Esophagus squamous epithelium (tissue), 5 donors: Measurements from ENCODE around the gene TMEM72. TPM values are rescaled to one million over a fixed set of nuclear protein-coding genes. Genes with fewer than 3 reads are reported as not detected.
A peak's percentile ranks its signal among the peaks of the same experiment; 100 is the strongest.

Experiments used
- DNase-seq: peaks from one replicate; lab custom pipeline; 2025; lab: John Stamatoyannopoulos, UW
- H3K27ac ChIP-seq, 4 donors: fragments of 200-600 bp; sonication (generic); one replicate each; pipeline ENCODE4 v1.5.1; 2016 to 2019; ENCODE audit warnings: mild to moderate bottlenecking in 1 of 4
- H3K27me3 ChIP-seq, 4 donors: fragments of 200-600 bp; sonication (generic); 1 replicate in 3 of 4; 2 replicates in 1 of 4; pipeline versions ENCODE4 v1.5.1 to v1.6.0; 2017 to 2021; ENCODE audit warnings: antibody characterized with exemption in 1 of 4
- H3K36me3 ChIP-seq, 3 donors: fragments of 200-600 bp; sonication (generic); one replicate each; pipeline ENCODE4 v1.5.1; 2016 to 2019
- H3K4me1 ChIP-seq, 3 donors: fragments of 200-600 bp; sonication (generic); one replicate each; pipeline ENCODE4 v1.5.1; 2017 to 2019
- H3K4me3 ChIP-seq, 4 donors: fragments of 200-600 bp; sonication (generic); 1 replicate in 3 of 4; 2 replicates in 1 of 4; pipeline ENCODE4 v1.5.1; 2016 to 2019; ENCODE audit warnings: mild to moderate bottlenecking in 2 of 4, moderate library complexity in 1 of 4
- H3K9me3 ChIP-seq, 3 donors: fragments of 200-600 bp; sonication (generic); one replicate each; pipeline ENCODE4 v1.5.1; 2016 to 2019
- CTCF ChIP-seq, 6 experiments: fragments of 450-650 bp in 4 of 6; fragments of 200-600 bp in 2 of 6; sonication (generic) in 2 of 6; IDR thresholded peaks; one replicate each; pipeline ENCODE4 v1.5.1; 2016 to 2019; ENCODE audit warnings: antibody characterized with exemption in 6 of 6, mild to moderate bottlenecking in 4 of 6, moderate library complexity in 4 of 6
- POLR2A ChIP-seq, 4 donors: fragments of 450-650 bp; IDR thresholded peaks; one replicate each; pipeline ENCODE4 v1.6.1; 2017; ENCODE audit warnings: antibody characterized with exemption in 4 of 4, mild to moderate bottlenecking in 4 of 4, moderate library complexity in 3 of 4
- WGBS, 2 donors: methylation state at CpG; one replicate each; pipeline ENCODE4 v1.1.5; 2018; 5-methylcytosine and 5-hydroxymethylcytosine counted together
- intact Hi-C: fragments of 100-400 bp; cut with DNase I; formaldehyde crosslinking; loops from one replicate; pipeline ENCODE4 v1.15.0; 2022
- total RNA-seq, 4 donors: library from RNA; depleted of rRNA; stranded (reverse); fragments of >200 nt; gene quantifications; one replicate each; pipeline ENCODE4 v1.1.0, GENCODE V29; 2016
- donor health status: DM: yes; HTN: yes; CAD: no.

The TMEM72 gene
- total RNA-seq, 4 donors from 2014 or later, result not detected

DNA sequence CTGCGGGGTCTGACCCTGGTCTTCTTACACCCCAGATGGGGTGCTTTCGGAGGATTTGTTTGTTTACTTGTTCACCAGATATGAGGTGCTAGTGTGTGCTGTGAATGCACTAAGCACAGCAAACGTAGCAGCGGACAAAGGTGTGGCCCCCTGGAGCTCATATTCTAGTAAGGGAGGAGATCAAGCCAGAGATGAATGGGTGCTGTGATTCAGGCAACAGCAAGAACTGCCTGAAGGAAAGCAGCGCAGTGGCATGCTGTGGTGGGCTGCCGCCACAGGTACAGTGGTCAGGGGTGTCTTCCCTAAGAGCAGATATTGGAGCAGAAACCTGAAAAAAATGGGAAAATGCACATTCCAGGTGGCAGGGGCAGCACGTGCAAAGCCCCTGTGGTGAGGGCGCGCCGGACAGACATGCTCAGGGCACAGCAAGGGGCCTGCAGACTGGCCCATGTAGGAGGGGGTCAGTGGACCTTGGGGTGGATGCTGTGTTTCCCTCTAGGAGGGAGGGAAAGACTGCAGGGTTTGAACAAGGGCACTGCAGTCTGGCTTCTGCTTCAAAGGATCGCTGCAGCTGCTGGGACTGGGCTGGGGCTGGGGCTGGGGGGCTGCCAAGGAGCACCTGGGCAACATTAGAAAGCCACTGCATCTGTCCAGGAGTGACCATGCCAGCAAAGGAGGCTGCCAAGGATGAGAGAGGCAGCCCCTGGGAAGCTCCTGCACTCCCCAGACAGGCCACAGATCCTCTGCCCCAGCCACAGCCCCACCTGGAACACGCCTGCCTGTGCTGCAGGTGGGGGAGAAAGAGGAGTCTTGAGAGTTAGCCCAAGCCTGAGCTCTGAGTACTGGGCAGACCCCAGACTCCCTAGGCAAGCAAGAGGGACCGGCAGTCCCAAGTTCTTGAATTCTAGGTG, 68.4 kb downstream of the TMEM72 start:
- H3K4me1 ChIP-seq, result peaks cover 54 to 100% (median 64%) of the 10 kb centered on the region in 3 donors
- 70 to 85% methylated on average over 8 to 10 of the region's 13 CpGs for WGBS, 2 donors
- no peaks in the 10 kb centered on the region for H3K9me3 ChIP-seq
- intact Hi-C loops, result no loop called here
- no peak for DNase-seq
- peaks cover 0 to 8% (median 0%) of the 10 kb centered on the region in 3 donors for H3K36me3 ChIP-seq
- peak overlapping the region in 2 of 4 donors; percentile 49 to 74 for H3K4me3 ChIP-seq
- H3K27ac ChIP-seq, result peak overlapping the region; percentile 71 to 86 (median 82)
- no peaks in the 10 kb centered on the region for H3K27me3 ChIP-seq
- no peak for TF ChIP-seq POLR2A (IDR thresholded peaks at IDR 0.05)
- TF ChIP-seq CTCF (IDR thresholded peaks at IDR 0.05), result no peak

DNA sequence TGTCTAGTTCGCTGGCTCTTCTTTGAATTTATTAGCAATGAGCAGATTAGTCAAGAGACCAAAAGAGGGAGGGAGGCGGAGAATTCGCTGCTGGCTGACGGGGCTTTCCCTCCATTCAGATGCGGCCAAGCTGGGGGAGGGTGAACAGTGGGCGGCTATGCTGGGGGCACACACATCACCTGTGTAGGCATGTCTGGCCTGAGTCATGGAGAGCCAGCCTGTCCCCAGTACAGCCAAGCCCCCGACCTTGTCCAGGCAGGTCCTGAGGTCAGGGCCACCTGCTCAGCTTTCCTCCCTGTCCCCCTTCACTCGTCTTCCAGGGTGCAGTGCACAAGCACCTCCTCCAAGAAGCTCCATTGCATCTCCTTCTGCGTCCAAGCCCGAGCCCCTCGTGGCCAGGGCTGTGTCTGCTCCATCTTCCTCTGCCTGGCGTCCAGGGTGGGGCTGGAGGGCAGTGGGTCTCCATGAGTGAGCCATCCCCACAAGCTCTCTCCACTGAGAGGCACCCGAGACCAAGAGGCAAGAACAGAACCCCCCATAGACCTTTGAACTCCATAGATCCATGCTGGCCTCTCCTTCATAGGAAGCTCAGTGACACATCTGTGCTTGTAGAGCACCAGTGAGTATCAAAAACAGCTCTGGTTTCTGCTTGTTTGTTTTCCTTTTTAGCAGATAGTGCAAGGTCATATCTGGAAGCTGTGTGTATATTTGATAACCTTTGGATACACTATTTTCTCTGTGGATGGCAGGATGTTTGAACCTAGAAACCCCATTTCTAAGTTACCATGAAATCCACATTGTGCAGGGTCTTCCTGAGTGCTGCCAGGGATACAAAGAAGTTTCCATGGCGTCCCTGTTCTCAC, 69.4 kb downstream of the TMEM72 start:
- Histone ChIP-seq H3K4me3 (no peak overlapping the region), H3K27ac (peak overlapping the region; percentile 47 to 86 (median 82)), H3K27me3 (no peaks in the 10 kb centered on the region), H3K9me3 (no peaks in the 10 kb centered on the region), H3K36me3 (peaks cover 0 to 8% (median 0%) of the 10 kb centered on the region in 3 donors), H3K4me1 (peaks cover 55 to 100% (median 73%) of the 10 kb centered on the region in 3 donors)
- 26 to 47% methylated on average over 7 to 11 of the region's 14 CpGs for WGBS, 2 donors
- no peak for DNase-seq
- intact Hi-C loops, result no loop called here
- TF ChIP-seq CTCF (IDR thresholded peaks at IDR 0.05) (no peak), POLR2A (IDR thresholded peaks at IDR 0.05) (no peak)

- Histone ChIP-seq H3K4me3 (peak overlapping the region in 1 of 4 donors; percentile 24), H3K36me3 (peaks cover 0 to 8% (median 0%) of the 10 kb centered on the region in 3 donors), H3K9me3 (no peaks in the 10 kb centered on the region), H3K4me1 (peaks cover 55 to 100% (median 79%) of the 10 kb centered on the region in 3 donors), H3K27me3 (no peaks in the 10 kb centered on the region), H3K27ac (peak overlapping the region; percentile 47 to 86 (median 82))
- intact Hi-C loops, result no loop called here
- WGBS, 2 donors, result 56 to 61% methylated on average over 9 to 10 of the region's 11 CpGs
- TF ChIP-seq POLR2A (IDR thresholded peaks at IDR 0.05) (no peak), CTCF (IDR thresholded peaks at IDR 0.05) (no peak)
- no peak for DNase-seq
Measured at GRCh38 chr10:44981172-44982113, 70.3 kb downstream of the TMEM72 start.

DNA sequence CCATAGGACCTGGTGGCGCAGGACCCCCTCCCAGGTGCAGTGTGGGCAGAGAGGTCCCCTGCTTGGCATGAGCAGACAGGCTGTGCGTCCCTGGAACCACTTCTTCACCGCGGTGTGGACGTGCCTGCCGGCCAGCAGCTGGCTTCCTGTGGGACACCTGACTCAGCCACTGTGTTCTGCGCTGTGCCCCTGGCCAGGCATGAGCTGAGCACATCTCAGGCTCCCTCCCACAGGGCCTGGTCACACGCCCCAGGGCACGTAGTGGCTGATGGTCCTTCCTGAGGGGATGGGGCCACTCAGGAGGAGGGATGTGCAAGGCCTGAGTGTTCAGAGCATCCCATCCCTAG, 71.0 kb downstream of the TMEM72 start:
- TF ChIP-seq CTCF (IDR thresholded peaks at IDR 0.05), result no peak
- no peak for TF ChIP-seq POLR2A (IDR thresholded peaks at IDR 0.05)
- intact Hi-C loops, result no loop called here
- H3K9me3 ChIP-seq, result no peaks in the 10 kb centered on the region
- DNase-seq, result no peak
- H3K27me3 ChIP-seq, result no peaks in the 10 kb centered on the region
- peaks cover 55 to 100% (median 81%) of the 10 kb centered on the region in 3 donors for H3K4me1 ChIP-seq
- H3K36me3 ChIP-seq, result peaks cover 0 to 7% (median 0%) of the 10 kb centered on the region in 3 donors
- H3K4me3 ChIP-seq, result no peak overlapping the region
- WGBS, 2 donors, result 84 to 100% methylated on average over 1 to 2 of the region's 9 CpGs
- H3K27ac ChIP-seq, result peak overlapping the region; percentile 41 to 86 (median 82)
